NCI-H2196 treated with DMSO at 0.1 percent for 48 hours (cell line): ENCODE results near the gene ANTXR1.
"Not testable (repeated sequence)": the region's sequence is repeated elsewhere in the genome, so short reads cannot be mapped to it uniquely, and the experiment has no call there.

Experiments used
- DNase-seq: peaks from one replicate; lab custom pipeline; 2025; ENCODE audit not compliant: unreplicated experiment; lab: John Stamatoyannopoulos, UW

ANTXR1 gene

DNA sequence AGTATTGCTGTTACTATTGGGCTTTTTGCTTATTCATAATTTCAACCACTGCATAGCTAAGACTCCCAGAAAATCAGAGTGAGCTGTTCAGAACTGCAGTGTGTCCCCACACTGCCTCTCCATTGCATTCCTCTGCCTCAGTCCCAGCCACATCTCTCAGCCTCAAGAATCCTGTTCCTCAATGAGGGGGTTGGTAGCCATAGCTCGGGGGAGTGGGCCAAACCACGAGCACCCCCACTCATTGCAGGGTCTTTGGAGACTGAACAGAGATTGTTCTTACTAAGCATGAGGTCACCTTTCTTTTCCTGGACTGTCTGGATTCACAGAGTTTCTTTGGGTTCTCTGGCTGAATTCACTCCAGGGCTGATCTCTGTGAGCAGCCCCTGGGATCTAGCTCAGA, 213.0 kb downstream of the ANTXR1 start:
- no peak for DNase-seq

GRCh38 chr2:69226903-69227302, 213.9 kb downstream of the ANTXR1 start:
- DNase-seq: no peak

- no peak for DNase-seq
Measured at GRCh38 chr2:69227716-69228115, 214.7 kb downstream of the ANTXR1 start.

GRCh38 chr2:69230946-69231345, 218.0 kb downstream of the ANTXR1 start:
- DNase-seq: not testable (repeated sequence)

DNA sequence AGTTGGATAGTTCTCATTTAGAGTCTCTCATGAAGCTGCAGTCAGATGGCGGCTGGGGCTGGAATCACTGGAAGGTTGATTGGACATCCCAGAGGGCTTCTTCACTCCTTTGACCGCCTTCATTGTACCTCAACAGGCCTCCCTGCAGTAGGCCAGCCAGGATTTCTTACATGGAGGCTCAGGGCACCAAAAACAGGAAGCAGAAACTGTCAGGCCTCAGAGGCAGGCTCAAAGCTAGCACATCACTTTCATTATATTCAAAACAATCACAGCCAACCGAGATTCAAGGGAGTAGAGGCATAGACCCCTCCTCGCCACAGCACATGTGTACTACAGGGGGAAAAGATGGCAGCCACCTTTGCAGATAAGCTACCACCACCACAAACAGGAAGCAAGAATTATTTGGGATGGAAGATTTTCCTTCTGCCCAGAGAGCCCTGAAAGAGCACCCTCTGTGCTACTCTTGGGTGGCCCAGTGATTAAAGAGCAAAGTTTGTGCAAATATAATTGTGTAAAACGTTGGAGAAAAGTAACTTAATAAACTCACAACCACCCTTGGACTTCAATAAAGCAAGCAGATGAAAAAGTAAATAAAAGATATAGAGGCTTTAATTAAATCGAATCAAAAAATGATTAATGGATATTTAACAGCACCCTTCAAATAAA, 218.8 kb downstream of the ANTXR1 start:
- DNase-seq: no peak

GRCh38 chr2:69235835-69236234, 222.9 kb downstream of the ANTXR1 start:
- DNase-seq: not testable (repeated sequence)

DNA sequence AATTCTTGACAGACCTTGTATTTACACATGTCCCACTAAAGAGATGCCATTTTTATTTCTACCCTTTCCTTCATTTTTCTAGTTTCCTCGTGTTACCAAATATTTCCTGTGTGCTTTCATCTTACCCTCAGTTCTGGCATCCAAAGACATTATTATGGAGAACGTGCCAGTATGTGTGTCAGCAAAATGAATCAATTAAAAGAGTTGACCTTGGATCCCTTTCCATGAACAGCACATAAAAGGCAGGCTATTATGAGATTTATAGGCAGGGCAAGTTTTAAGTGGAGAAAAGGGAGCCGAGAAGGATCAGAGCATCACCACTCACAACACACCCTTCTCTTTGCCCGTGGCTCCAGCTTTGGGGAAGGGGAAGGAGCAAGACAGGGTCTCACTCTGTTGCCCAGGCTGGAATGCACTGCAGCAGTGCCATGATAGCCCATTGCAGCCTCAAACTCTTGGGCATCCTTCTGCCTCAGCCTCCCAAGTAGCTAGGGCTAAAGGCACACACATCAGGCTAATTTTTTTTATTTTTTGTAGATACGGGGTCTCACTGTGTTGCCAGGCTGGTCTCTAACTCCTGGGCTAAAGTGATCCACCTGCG, 224.2 kb downstream of the ANTXR1 start:
- DNase-seq: no peak

DNA sequence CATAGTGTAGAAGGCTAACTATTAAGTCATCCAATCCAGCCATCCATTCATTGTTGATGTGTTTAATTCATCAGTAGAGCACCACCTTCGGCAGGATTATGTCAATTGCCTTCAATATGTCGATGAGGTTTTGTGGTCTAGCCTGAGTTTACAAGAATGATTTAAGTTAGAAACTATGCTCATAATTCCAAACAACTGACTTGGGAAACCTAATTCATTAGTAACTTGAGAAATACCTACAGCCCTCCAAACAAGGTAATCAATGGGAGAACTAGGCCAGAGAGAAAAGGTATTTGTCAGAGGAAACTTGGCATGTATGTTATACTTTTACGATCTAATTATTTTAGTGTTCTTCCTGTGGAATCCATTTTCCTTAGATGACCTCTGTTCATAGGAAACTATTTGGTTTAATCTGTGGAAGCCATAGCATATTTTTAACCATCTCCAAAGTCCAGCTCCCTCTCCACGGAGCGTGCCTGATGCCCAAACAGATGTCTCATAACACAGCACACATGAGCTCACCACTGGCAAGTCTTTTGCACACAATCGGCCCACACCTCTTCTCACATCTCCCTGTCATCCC, 225.6 kb downstream of the ANTXR1 start:
- no peak for DNase-seq

DNA sequence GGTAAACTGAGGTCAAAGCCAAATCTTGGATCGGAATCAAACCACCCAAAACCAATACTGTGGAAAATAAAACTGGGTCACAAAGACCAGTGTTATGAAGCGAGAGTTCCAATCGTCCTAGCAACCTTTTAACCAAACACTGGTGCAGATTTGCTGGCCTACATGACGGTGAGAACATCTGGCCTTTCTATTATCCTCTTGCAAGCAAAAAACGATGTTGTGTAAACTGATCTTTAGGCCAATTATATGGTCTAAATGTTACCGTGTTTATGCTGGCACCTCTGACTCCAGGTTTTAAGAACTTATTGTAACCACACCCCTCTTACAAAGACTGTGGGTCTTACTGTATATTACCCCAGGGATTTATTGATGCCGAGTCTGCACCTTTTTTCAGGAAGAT, 228.1 kb downstream of the ANTXR1 start:
- no peak for DNase-seq

GRCh38 chr2:69241664-69242514, 228.9 kb downstream of the ANTXR1 start:
- DNase-seq: no peak

- DNase-seq: no peak
Measured at GRCh38 chr2:69242651-69243051, 229.7 kb downstream of the ANTXR1 start.

DNA sequence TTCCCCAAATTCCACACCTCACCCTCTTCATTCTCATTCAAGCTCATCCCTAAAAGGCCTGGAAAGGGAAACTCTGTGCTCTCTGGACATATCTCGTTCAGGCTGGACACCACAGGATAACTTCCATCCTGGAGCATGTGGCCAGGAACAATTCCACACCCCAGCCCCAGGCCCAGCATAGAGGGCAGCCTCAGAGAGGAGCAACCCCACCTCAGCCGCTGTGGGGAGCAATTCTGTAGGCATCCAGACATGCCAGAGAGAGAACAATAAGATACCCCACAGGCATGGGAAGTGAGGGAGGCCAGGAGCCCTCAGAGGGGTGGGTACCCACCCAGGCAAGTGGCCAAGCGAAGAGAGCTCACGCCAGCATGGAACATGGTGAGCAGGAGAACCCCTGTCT, 230.7 kb downstream of the ANTXR1 start:
- DNase-seq: no peak

- no peak for DNase-seq
Measured at GRCh38 chr2:69244882-69245281, 231.9 kb downstream of the ANTXR1 start.

DNA sequence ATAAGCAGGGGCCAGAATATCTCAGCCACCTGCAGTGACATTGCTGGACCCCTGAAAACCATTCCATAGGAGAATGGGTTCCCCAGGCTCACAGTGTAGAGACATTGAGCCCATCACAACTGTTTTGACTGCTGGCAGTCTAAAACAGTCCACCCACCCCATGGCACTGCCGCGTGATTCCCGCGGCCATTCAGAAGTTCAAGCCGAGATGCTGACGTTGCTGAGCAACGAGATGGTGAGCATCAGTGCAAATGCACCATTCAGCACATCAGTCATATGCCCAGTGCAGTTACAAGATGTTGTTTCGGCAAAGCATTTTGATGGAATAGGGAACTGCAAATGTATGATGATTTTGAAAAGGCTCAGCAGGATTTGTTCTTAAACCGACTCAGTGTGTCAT, 234.6 kb downstream of the ANTXR1 start:
- no peak for DNase-seq

DNA sequence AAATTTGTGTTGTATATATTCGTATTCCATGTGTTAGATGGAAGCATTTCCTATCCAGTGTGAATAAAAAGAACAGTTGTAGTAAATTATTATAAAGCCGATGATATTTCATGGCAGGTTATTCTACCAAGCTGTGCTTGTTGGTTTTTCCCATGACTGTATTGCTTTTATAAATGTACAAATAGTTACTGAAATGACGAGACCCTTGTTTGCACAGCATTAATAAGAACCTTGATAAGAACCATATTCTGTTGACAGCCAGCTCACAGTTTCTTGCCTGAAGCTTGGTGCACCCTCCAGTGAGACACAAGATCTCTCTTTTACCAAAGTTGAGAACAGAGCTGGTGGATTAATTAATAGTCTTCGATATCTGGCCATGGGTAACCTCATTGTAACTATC, 235.3 kb downstream of the ANTXR1 start:
- DNase-seq: no peak

- no peak for DNase-seq
Measured at GRCh38 chr2:69250981-69251380, 238.0 kb downstream of the ANTXR1 start.

DNA sequence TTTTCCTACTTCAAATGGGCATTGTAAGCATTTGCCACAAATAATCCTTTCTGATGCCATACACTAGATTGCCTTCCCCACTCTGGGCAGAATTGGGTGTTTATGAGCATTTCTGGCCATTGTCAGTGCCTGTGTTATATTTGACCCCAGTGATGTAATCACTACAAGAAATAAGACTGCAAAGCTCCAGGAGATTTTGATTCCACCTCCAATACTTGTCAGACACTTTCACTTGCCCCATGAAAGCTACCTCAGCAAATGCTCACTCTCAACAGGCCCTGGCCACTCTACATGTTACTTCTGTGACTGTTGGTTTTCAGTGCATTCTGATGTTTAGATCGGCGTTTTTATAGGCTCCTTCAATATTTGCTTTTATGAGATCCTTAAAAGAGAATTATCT, 239.0 kb downstream of the ANTXR1 start:
- no peak for DNase-seq

- DNase-seq: no peak
Measured at GRCh38 chr2:69253112-69253511, 240.1 kb downstream of the ANTXR1 start.

DNA sequence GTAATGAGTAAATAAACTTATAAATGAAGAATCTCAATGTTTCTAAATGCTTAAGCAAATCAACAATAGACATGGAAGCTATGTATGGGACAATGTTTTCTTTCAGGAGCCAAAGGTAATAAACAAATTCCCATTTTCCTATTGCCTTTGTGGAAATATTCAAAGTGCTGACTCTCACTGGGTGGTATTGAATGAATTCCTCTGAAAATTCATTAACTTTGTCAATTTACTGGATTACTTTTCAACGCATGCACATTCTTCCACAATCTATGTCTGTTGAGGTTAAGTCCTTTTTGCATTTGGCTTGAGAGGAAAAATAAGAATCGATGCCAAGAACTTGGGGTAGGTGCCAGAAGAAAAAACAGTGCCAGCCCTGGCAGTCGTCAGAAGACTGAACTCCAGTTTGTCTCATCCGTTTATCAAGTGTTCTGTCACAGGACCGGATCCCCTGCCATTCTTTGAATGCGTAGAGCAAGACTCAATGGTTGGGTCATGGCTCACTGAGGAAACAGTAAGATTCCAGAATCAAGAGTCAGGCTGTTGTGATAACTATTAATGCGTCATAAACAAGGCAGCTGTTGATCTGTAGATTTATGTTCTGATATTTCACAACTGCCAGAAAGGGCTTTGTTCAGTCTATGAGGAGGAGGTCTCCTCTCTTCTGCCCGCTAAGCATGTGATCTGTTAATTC, 240.8 kb downstream of the ANTXR1 start:
- DNase-seq: no peak

DNA sequence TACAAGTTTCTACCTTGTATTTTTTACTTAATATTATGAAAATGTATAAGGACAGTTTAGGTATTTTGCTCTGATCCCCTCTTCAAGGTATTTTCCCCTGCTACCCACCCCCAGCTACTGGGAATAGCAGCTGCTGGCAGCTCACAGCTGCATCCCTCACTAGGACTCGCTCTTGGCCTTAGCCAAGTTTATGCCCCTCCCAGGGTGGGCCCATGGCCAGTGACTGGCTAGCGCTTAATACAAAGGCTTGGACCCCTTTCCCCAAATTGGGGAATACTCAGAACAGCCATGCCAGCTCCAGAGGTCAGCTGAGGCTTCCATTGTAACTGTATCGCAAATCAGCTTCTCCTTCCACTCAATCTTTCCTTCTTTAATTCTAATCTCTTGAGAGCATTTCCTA, 242.8 kb downstream of the ANTXR1 start:
- no peak for DNase-seq

DNA sequence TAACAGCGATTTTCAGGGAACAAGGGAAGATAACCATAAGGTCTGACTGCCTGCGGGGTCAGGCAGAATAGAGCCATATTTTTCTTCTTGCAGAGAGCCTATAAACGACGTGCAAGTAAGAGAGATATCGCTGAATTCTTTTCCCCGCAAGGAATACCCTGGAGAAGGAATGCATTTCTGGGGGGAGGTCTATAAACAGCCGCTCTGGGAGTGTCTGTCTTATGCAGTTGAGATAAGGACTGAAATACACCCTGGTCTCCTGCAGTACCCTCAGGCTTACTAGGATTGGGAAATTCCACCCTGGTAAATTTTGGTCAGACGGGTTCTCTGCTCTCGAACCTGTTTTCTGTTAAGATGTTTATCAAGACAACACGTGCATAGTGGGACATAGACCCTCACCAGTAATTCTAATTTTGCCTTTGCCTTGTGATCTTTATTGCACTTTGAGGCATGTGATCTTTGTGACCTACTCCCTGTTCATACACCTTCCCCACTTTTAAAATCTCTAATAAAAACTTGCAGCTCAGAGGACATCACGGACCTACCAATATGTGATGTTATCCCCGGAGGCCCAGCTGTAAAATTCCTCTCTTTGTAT, 247.1 kb downstream of the ANTXR1 start:
- not testable (repeated sequence) for DNase-seq
